Islet precursor cell (in vitro differentiated cells): ENCODE data around the gene UBALD2.
"Not testable (repeated sequence)": the region's sequence is repeated elsewhere in the genome, so short reads cannot be mapped to it uniquely, and the experiment has no call there.

Source experiments
- DNase-seq: peaks from one replicate; pipeline ENCODE4 v3.0.0-alpha.2; 2018

Gene UBALD2

DNA sequence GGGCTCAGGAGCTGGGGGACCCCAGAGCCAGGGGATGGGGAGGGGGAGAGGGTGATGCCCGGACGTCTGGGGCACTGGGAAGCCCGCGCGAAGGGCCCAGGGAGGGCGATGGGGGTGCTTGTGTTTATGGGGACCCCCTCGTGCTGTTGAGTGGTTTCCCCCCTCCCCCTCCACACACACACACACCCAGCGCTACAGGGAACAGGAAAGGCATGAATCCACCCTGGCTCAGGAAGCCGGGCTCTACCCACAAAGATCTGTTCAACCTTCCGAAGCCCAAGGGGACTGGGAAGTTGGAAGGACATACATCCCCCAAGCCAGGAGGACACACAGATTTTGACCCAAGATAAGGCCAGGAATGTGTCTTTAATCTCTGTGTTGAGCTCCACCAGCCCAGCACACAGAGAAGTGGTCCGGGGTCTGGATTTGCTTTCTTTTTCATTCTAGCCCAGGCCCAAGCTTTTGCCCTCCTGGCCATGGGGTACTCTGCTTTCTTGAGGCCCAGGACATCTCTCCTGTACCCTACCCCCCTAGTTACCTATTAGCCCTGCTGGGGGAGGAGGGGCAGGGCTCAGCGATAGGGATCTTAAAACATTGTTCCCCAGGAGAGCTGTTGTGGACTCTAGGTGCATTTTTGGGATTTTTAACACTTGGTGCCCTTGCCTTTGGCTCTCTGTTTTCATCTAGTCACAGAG is 1.2 kb downstream of the UBALD2 start:
- DNase-seq, result peak; percentile 68

DNA sequence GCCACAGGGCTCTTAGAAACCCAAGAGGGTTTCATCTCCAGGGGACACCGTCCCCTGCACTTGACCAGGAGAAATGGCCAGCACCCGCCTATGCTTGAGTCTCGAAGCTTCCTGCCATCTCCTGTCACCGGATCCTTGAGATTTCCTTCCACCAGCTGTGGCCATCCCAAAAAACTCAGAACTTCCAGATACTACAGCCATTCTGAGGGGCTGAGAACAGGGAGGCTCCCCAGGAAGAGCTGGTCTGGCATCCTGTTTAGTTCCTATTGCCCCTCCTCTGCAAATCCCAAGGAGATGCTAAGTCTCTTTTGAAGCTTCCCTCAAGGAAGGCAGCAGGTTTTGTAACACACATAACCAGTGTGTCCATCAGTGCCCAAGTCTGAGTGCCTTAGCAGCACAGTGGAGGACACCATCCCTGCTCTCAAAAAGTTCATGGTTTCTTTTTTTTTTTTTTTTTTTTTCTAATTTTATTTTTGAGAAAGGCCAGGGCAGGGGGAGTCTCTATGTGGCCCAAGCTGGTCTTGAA is 2.0 kb downstream of the UBALD2 start:
- DNase-seq, result no peak

DNA sequence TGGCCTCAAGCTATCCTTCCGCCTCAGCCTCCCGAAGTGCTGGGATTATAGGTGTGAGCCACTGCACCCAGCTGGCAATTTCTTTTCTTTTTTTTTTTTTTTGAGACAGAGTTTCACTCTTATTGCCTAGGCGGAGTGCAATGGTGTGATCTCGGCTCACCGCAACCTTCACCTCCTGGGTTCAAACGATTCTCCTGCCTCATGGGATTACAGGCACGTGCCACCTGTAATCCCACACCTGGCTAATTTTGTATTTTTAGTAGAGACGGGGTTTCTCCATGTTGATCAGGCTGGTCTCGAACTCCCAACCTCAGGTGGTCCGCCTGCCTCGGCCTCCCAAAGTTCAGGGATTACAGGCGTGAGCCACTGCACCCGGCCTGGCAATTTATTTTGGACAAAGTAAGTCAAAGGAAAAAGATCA is 2.4 kb downstream of the UBALD2 start:
- not testable (repeated sequence) for DNase-seq

DNA sequence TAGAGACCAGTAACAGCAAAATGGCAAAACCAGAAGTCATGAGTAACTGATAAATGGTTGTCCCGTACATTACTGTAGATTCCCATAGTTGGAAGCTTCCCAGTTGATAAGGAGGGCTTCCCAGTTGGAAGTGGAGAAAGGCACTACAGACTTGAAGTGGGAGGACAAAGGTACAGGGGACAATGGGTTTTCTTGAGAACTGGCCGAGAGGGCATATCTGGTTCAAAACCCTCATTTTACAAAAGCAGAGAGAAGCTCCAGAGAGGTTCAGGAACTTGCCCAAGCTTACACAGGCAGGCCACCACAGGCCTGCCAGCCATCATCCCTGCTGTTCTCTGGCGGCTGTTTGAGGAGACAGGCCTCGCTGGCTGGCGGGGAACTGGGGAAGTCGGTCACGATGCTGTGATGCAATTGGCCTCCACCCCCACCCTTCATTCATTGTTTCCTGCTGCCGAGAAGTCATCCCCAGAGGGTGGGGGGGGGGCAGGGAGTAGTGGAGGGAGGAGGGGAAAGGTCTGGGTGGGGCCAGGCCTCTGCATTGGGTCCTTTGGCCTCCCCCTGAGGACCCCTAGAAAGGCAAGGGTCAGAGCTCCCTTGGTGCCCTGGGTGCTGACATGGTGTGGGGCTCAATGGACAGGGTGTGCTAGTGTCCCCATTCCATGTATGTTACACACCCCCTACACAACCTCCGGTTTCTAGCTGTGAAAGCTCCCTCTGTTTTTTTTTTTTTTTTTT is 3.0 kb downstream of the UBALD2 start:
- DNase-seq, result peak; percentile 89

DNA sequence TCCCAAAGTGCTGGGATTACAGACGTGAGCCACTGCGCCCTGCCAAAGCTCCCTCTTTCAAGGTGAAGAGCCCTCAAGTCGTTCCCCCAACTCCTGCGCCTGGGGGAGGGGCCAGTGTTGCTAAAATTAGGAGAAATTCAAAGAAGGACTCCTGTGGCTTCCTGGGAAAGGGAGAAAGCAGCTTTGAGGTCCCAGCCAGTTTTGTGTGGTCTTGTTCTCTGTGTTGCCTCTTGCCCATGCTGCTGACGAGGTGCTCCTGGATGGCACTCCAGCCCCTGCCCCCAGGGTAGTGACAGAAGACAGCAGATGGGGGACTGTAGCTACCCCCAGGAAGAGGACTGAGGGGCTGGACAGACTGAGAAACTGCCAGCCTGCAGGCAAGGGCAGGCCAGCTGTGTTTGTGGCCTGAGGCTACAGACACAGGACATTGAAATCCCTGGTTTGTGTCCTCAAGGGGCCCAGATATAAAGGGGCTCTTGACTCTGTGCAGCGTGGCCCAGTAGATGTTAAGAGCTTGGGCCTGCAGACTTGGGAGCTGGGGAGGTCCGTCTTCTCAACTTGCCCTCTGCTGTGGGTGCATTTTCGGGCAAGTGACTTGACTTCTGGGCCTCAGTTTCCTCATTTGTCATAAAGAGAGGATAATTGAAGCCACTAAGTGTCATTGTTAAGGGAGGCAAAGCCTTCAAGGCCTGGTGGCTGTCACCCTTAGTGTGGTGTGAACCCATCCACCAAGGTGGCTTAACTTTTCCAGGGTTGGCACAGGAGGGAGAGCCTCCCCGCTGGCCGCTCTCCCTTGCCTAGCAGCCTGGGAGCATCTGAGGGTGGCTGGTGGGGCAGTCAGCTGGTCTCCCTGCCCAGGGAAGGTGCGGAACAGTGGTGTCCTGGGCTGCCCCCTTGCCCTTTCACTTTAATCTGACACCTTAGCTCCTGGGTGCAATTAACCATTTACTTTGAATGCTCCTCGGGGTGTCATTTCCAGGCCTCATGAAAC is 4.1 kb downstream of the UBALD2 start:
- peak; percentile 57 for DNase-seq

DNA sequence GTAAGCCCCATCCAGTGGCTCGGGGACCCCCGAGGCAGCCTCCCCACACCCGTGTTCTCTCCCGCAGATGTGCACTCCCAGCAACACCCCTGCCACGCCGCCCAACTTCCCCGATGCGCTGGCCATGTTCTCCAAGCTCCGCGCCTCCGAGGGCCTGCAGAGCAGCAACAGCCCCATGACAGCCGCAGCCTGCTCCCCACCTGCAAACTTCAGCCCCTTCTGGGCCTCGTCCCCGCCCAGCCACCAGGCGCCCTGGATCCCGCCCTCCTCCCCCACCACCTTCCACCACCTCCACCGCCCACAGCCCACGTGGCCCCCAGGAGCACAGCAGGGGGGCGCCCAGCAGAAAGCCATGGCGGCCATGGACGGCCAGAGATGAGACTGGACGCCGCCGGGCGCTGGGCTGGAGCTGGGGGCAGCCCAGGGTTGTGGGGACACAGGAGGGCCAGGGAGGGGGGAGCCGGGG is 5.0 kb downstream of the UBALD2 start:
- peak; percentile 56 for DNase-seq

DNA sequence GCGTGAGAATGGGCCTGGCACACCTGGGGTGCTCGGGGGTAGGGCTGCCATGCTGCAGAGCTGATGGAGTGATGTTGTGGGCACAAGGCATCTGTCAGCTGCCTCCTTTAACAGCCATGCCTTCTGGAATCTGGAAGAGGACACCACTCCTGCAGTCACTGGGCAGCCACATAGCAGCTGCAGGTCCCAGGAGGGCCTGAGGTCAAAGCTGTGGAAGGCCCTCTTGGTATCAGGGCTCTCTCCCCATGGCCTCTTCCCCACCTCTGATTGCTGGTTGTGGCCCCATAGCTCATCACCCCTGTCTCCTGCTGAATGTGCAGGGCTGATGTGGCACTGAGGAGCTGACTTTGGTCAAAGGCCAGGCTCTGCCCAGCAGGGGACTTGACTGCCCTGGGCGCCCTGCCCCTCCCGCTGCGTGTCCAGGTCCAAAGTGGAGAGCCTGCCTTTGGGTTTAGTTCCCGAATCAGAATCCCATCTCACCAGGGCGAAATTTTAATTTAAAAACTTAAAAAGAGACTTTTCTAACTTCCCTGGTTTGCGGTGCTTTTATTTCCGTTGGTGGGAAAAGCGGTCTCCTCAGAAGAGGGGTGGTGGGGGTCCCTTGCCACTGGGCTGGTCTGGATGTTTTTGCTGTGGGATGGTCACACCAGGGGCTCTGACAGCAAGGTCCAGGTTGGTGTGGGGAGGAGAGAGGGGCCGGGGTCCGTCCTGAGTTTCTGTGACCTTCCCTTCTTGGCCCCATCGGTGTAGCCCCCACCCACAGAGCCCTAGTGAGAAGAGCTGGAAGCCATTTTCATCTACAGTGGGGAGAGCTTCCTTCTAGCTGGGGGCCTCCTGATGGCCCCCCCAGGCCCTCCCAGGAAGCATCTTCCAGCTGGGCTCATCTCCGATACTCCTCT is 5.9 kb downstream of the UBALD2 start:
- DNase-seq, result peak; percentile 58

DNA sequence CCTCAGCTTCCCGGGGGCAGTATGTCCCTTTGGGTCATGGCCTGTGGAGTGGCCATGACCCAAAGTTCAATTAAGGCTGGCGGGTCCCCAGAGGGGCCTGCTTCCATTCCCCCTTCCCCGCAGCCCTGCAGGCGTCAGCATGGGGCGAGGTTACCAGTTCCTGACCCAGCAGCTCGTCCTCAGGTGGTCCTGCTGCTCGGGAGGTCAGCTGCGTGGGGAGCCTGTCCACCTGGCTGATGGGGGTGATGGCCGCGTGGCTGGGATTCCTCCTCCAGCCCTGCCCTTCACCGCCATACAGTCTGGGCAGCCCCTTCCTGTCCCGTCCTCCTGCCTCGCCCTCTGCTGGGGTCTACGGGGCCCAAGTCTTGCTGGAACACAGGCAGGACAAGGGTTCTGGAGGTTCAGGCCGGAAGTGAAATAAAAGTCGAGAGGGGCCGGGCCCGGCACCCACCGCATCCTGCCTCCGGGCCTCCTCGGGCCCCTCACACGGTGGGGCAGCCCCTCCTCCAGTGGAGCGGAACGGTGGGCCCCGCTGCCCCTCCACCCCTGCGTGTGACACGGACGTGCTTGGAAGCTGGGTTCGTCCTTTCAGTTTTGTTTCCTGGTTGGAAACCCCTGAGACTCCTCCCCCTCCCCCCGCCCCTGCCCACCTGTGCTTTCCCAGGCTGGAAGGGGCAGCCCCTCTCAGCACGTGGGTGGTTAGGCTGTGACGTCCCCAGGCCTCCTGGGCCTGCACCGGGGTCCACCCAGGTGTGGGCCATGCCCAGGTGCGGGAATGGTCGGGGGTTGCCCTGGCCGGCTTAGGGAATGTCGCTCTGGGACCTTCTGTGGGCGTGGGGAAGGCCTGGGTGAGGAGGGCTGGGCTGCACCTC is 6.8 kb downstream of the UBALD2 start:
- DNase-seq, result peak; percentile 71

DNA sequence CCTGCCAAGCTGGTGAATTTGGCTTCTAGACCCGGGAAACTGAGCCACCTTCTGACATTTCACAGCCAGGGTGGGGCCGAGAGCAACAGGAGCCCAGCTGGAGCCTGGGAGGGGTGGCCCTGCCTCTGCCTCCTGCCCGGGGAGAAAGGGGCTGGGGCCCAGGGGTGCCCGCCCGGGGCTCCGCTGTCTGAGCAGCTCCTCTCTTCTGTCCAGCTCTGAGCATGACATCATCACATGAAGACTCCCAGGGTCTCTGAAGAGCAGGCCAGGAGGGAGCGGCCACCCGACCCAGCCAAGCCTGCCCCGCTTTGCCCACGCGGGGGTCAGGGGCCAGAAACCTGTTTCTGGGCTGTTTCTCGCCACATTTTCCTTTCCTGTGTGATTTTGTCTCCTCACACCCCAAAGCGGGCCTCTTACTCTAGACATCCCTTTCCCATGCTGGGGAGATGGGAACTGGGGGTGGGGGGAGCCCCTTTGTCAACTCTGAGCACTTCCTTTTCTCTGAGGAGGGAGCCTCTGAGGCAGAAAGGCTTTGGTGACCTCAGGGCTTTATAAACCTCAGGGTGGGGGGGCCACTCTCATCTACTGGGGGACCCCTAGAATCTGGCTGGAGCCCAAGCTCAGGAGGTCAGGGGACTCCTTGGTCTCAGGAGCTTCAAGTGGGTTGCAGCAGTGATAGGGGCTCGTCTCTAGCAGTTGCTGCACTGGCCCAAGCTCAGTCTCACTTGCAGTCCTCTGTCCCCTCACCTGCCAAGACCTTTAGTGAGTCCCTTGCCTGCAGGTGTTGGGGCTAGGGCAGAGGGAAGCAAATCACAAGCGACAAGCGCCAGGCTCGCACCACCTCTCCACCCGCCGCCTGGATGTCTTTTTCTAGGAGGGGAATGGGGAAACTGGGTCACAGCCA is 7.6 kb downstream of the UBALD2 start:
- DNase-seq, result peak; percentile 69

DNA sequence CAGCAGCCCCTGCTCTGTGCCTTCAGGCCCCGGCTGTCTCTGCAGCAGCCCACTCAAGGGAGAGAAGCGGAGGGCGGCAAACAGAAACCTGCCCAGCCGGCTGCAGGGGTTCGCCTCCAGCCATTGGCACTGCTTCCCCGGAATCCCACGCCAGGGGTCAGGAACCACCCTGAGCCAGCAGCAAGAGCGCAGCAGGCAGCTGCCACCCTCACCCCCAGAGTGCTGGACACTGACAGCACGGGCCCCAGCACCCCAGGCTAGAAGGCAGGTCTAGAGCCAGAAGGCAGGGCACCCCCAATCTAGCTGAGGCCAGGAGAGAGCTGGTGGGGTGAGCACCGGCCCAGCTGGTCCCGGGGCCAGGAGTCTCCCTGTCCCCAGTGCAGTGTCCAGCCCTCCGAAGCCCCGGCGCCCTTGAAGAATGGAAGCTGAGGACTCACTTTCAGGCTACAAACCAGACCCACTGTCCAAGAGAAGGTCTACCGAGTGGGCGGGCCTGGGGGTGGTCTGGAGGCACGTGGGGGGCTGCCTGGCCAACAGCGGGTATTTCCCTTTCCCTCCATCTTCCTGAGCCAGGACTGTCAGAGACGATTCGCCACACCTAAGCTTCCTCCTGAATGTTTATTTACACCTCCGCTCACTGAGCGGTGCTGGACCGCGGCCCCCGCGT is 8.4 kb downstream of the UBALD2 start:
- DNase-seq, result peak; percentile 67

DNA sequence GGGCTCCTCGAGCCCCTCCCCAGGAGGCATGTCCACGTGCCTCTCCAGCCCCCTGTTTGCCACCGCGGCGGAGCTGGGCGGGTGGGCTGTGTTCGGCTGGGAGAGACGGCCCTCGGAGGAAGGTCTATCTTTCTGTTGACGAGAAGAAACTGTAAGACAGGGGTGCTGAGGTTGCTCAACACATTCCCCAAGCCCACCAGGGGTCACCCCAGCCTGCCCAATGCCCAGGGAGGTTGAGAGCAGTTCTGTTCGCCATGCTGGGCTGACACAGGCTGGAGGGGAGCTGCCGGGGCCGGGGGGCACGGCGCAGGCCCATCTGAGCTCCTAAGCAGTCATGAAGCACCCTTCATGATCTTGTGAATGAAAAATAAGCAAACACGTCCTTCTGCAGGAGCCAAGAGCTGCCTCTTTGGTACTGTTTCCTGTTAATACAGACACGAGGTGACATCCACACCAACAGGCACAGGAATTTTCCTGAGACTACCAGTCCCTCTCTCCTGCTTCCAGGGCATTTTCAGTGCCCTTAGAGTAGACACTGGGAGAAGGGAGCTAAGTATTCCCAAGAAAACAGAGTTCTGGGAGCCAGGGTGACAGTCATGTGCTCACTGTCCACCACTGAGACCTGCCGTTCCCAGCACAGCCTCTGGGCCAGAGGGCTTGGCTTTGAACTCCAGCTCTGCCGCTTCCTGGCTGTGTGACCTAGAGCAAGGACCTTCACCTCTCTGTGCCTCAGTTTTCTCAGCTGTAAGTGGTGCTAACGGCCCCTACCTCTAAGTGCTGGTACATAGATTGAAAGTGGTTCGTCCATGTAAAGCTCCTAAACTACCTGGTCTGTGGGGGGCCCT is 9.2 kb downstream of the UBALD2 start:
- DNase-seq, result peak; percentile 64

DNA sequence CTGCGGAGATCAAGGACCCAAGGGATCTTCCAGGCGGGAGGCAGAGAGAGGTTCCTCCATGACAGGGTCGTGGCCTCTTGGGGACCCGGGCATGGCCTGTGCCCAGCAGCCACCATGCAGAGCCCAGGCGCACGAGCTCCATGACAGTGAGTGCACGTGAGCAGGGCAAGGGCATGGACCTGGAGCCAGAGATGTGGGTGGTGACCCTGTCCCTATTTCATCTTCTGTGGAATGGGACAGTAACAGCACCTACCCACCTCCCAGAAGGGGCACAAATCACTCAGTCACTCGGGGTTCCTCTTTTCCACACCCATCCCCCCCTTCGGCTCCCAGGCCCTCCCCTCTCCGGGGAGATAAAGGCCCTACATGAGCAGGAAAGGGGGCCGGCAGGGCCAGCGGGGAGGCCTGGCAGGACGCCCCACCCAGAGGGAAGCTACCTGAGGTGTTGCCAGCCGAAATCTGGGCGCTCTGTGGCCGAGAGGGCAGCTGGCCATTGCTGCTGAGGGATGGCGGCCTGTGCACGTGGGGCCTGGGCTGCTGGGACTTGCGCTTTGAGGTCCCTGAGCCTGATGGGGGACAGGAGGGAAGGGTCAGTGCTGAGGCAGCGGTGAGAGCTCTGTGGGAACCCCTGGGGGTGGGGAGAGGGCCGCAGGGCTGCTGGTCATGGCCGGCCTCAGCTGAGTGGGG is 10.4 kb downstream of the UBALD2 start:
- DNase-seq, result no peak

DNA sequence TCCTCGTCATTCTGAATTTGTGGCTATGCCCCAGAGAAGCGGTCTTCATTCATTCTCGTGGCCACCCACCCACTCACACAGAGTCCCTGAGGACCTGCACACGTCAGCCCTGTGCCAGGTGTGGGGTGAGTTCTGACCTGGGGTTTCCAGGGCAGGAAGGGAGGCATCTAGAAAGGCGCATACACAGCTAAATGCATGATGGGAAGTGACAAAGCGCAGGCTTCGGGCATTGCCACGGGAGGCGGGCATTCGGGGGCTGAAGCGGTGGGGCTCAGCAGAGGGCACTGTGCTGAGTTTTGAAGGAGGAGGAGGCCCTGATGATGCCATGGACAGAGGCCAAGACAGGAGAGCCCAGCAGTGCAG is 10.9 kb downstream of the UBALD2 start:
- no peak for DNase-seq

DNA sequence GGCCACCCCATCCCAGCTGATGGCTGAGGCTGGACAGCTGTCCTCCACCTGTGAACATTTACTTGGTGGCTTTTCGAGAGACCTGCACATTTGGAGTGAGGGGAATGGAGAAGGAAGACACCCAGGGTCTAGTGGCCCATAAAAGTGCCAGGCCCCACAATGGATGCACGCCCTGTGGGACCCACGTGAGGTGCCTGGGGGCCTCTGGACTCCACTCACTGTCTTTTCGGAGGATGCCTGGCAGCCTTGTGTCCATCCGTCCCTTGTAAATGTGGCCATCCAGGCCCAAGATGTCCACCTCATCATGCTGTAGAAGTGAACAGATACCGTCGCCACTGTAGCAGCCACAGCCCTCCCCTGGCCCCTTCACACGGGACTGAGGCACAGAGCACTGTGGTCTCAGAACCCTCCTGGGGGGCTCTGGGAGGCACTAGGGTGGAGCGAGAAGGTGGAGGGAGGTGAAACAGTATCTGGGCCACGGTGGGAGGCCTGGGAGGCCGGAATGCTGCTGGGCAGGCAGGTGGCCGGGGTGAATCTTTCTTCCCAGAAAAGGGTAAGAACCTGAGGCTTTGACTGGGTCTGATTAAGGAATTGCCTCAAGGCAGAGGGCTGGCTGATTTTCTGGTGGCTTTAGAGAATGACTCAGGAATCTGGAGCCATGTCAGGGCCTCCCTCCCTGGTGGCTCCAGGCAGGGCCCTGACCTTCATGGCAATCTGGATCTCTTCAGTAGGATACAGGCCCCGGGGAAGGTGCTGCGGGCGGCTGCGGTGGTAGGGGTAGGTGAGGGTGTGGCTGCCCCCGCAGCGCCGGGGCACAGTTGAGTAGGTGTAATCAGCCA is 11.5 kb downstream of the UBALD2 start:
- peak; percentile 95 for DNase-seq

DNA sequence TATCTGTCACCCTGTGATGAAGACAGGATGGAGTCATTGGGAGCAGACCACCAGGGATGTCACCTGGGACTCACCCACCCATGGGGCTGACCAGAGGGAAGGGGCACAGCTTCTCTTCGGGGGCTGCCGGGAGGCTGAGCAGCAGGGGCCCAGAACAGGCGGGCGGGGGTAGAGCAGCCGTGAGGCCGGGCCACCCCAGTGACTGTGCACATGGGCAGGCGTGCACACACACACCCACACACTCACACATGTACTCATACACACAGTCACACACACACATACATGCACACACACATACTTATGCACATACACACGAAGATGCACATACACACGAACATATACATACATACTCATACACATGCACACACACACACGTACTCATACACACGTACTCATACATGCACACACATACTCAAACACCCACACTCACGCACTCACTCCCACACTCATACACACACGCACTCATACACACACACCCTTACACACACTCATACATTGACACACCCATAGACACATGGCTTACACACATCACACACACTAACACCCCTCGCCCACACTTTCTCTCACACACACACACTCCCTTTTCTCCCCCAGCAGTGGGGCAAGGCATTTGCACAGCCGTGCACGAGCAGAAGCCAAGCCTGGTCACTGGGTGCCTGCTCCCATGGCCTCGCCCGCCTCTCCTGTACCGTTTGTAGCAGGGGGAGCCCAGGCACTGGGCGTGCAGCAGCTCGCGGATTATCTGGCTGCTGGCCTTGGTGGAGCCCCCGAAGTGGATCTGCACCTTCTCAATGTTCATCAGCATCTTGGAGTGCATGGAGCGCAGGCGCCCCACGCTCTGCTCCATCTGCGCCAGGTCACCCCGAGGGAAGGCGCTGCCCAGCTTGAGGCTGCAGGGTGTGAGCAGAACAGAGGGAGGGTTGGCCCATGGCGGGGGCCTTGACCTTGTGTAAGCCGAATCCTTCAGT is 12.4 kb downstream of the UBALD2 start:
- peak; percentile 59 for DNase-seq
